ENCODE measurements around the gene CAND2. TPM values are rescaled to one million over a fixed set of nuclear protein-coding genes. Genes with fewer than 3 reads are reported as not detected.

CAND2 gene
- total and polyA plus RNA-seq, 2 of the 8 experiments (the other 6 are each of a cell fraction or from before 2014, with no cell fraction given), result 8.7 TPM

- FAIRE-seq (no peak), DNase-seq (ENCODE audit: low read depth in 1 of 2, low spot score in 2 of 2) (no peak)
- H2BK20ac ChIP-seq (ENCODE audit: low read length), result no peak overlapping the region
- H4K8ac ChIP-seq (ENCODE audit: extremely low read depth, insufficient read depth, low read length), result no peak overlapping the region
- H3K36me3 ChIP-seq (ENCODE audit: control insufficient read depth in 2 of 4, insufficient read depth in 4 of 4, low read length in 3 of 4), result no peaks in the 10 kb centered on the region
- H4K20me1 ChIP-seq (replicated peaks in 1 of 2; ENCODE audit: control insufficient read depth in 1 of 2, insufficient read depth in 2 of 2, low read length in 2 of 2), result no peaks in the 10 kb centered on the region
- H2AFZ ChIP-seq (ENCODE audit: low read length), result no peak overlapping the region
- peaks cover 0 to 3% (median 0%) of the 10 kb centered on the region in 4 experiments; a peak in 2 of 7 replicates for H3K4me1 ChIP-seq (replicated peaks in 1 of 4; ENCODE audit: control insufficient read depth in 3 of 4, insufficient read depth in 4 of 4, low read length in 3 of 4)
- no peak overlapping the region for H3K14ac ChIP-seq (ENCODE audit: insufficient read length)
- no peaks in the 10 kb centered on the region for H3K79me2 ChIP-seq (ENCODE audit: control insufficient read depth in 1 of 2, insufficient read depth in 2 of 2, low read length in 2 of 2)
- WGBS, 2 experiments (ENCODE audit: extremely low coverage in 1 of 2, insufficient coverage in 1 of 2, insufficient read length in 1 of 2, insufficient replicate concordance in 2 of 2, low coverage in 1 of 2, low lambda C conversion rate in 2 of 2, missing lambda C conversion rate in 1 of 2), result 84% methylated on average over 7 of the region's 7 CpGs; no CpG with 5 or more reads in 1 of the 2 experiments
- no peak overlapping the region for H4K91ac ChIP-seq (replicated peaks; ENCODE audit: insufficient read length, low read length)
- no peak overlapping the region for H3K27ac ChIP-seq (ENCODE audit: low read depth, low read length)
- no peak overlapping the region for H3K4me3 ChIP-seq (ENCODE audit: extremely low read depth in 1 of 4, insufficient read depth in 2 of 4, low read depth in 3 of 4, low read length in 4 of 4)
- no peak overlapping the region for H3K4me2 ChIP-seq (ENCODE audit: insufficient read depth in 1 of 2, low read depth in 2 of 2, low read length in 2 of 2)
- no peaks in the 10 kb centered on the region for H3K9me3 ChIP-seq (ENCODE audit: insufficient read depth in 2 of 2, low read depth in 1 of 2, low read length in 1 of 2)
- H4K5ac ChIP-seq (ENCODE audit: insufficient read length, low read depth, low read length), result no peak overlapping the region
- no peak overlapping the region for H3K56ac ChIP-seq (replicated peaks; ENCODE audit: insufficient read length, low read depth, low read length)
- H3K79me1 ChIP-seq (ENCODE audit: low read depth, low read length), result no peaks in the 10 kb centered on the region
- no peak overlapping the region for H2BK15ac ChIP-seq (ENCODE audit: low read length)
- no peak overlapping the region for H3K4ac ChIP-seq (replicated peaks; ENCODE audit: insufficient read length, low read depth, low read length)
- no peak overlapping the region for H3K23ac ChIP-seq (ENCODE audit: insufficient read length)
- H2AK5ac ChIP-seq (ENCODE audit: low read depth, low read length), result no peak overlapping the region
- no peak overlapping the region for H2BK12ac ChIP-seq (ENCODE audit: low read depth, low read length)
- peaks cover 0 to 6% (median 0%) of the 10 kb centered on the region in 4 experiments; a peak in 2 of 7 replicates for H3K27me3 ChIP-seq (replicated peaks in 1 of 4; ENCODE audit: control insufficient read depth in 3 of 4, extremely low read depth in 1 of 4, insufficient read depth in 3 of 4, low read length in 3 of 4)
- H3K23me2 ChIP-seq (ENCODE audit: low read depth, low read length), result no peaks in the 10 kb centered on the region
- no peak overlapping the region for H3K9ac ChIP-seq (replicated peaks in 1 of 4; ENCODE audit: extremely low read depth in 1 of 4, low read depth in 3 of 4, low read length in 3 of 4)
- no peak overlapping the region for H3K18ac ChIP-seq (ENCODE audit: extremely low read depth, low read length)
- no peak overlapping the region for H2BK120ac ChIP-seq (replicated peaks; ENCODE audit: low read depth, low read length)
- CTCF ChIA-PET (ENCODE audit: partially characterized antibody), result interaction anchor here (1.6 to 1.9 kb wide), 2 partner anchors 18 to 31 kb away, joined by 4 to 5 read pairs; partner anchors contain the start of gene RPL32
- H2BK5ac ChIP-seq (ENCODE audit: low read depth, low read length), result no peak overlapping the region
- POLR2A ChIA-PET (ENCODE audit: partially characterized antibody), result interaction anchor here (22.9 kb wide), 1 partner anchor 23 kb away, joined by 314 read pairs; the partner anchor contains the start of gene RPL32
- TF ChIP-seq FOSL1 (IDR thresholded peaks at IDR 0.05; ENCODE audit: insufficient read depth, low read depth, low read length), result no peak
- no peak for TF ChIP-seq SP2 (IDR thresholded peaks at IDR 0.05; ENCODE audit: low read length)
Observed at GRCh38 chr3:12859840-12860239, 63.4 kb downstream of the CAND2 start.

Measured in H1 (cell line).